Measurements from ENCODE around the gene TNS3. TPM values are rescaled to one million over a fixed set of nuclear protein-coding genes. Genes with fewer than 3 reads are reported as not detected.

Gene TNS3
- total and polyA plus RNA-seq, 10 of the 15 experiments (the other 5 are each of a cell fraction or from before 2014, with no cell fraction given), result 0.27 to 2.7 (median 0.79) TPM

- Histone ChIP-seq H3K79me2 (ENCODE audit: control insufficient read depth, insufficient read depth, low read length) (no peaks in the 10 kb centered on the region), H3K4me2 (ENCODE audit: control insufficient read depth, insufficient read depth) (no peak overlapping the region), H2AFZ (ENCODE audit: control insufficient read depth, low read depth, low read length) (no peak overlapping the region), H4K20me1 (ENCODE audit: control insufficient read depth, insufficient read depth) (no peaks in the 10 kb centered on the region), H3K4me3 (no peak overlapping the region), H3K9ac (ENCODE audit: control insufficient read depth, insufficient read depth, low read length) (no peak overlapping the region), H3K36me3 (ENCODE audit: control insufficient read depth in 2 of 2, insufficient read depth in 2 of 2, low read length in 1 of 2) (no peaks in the 10 kb centered on the region), H3K4me1 (ENCODE audit: control insufficient read depth, insufficient read depth, low read length) (no peaks in the 10 kb centered on the region), H3K9me3 (replicated peaks; ENCODE audit: control insufficient read depth, insufficient read depth, low read length) (no peaks in the 10 kb centered on the region), H3K27me3 (replicated peaks in 1 of 2; ENCODE audit: control insufficient read depth in 2 of 2, insufficient read depth in 2 of 2, low read length in 1 of 2) (no peaks in the 10 kb centered on the region; a peak in 1 of 4 replicates), H3K27ac (ENCODE audit: control insufficient read depth, insufficient read depth) (no peak overlapping the region)
- ChIA-PET SMC1A (ENCODE audit: uncharacterized antibody, unreplicated experiment) (interaction anchor here (1.0 kb wide), 1 partner anchor 26 kb away, joined by 3 read pairs; no protein-coding TSS in a partner anchor), RAD21 (ENCODE audit: unreplicated experiment) (no interaction called here), POLR2A (no interaction called here), CTCF (no interaction called here)
- no peak for ATAC-seq
- DNase-seq (ENCODE audit: low read depth, low spot score), result no peak
- no TSS peak for BruUV-seq (replicated peaks)
- intact Hi-C loops (cut with micrococcal nuclease; ENCODE audit: unreplicated experiment) (no loop called here), in situ Hi-C loops (cut with MboI) (no loop called here)
- TF ChIP-seq EP300 (IDR thresholded peaks at IDR 0.05; ENCODE audit: borderline replicate concordance in 1 of 2, control insufficient read depth in 1 of 2, low read depth in 2 of 2, low read length in 2 of 2) (no peak), RUNX3 (IDR thresholded peaks at IDR 0.05; ENCODE audit: low read length) (no peak), FOXK2 (IDR thresholded peaks at IDR 0.05) (no peak), ETV6 (conservative IDR thresholded peaks at IDR 0.05 in 1 of 2, IDR thresholded peaks at IDR 0.05 in 1 of 2; ENCODE audit: borderline replicate concordance in 1 of 2, low read depth in 1 of 2) (no peak), TARDBP (IDR thresholded peaks at IDR 0.05; ENCODE audit: borderline replicate concordance) (no peak), TCF7 (IDR thresholded peaks at IDR 0.05; ENCODE audit: borderline replicate concordance) (no peak), MTA3 (IDR thresholded peaks at IDR 0.05; ENCODE audit: borderline replicate concordance, low read length) (no peak), ATF2 (IDR thresholded peaks at IDR 0.05; ENCODE audit: low read length) (no peak), PBX3 (IDR thresholded peaks at IDR 0.05; ENCODE audit: insufficient replicate concordance, low read depth, low read length) (no peak)
- no peak for FAIRE-seq
- 52% methylated on average over 10 of the region's 10 CpGs for WGBS (ENCODE audit: insufficient coverage, insufficient replicate concordance, low lambda C conversion rate, missing lambda C conversion rate)
Measured at GRCh38 chr7:47611045-47611511, 29.2 kb upstream of the TNS3 start.

Measured in GM12878 (cell line).